Naive thymus-derived CD8-positive, alpha-beta T cell (primary cell): Measurements from ENCODE around the gene FAM131C. TPM values are rescaled to one million over a fixed set of nuclear protein-coding genes. Genes with fewer than 3 reads are reported as not detected.

Experiments
- ATAC-seq, 2 donors: fragments of 150-1000 bp; cut with Tn5 transposase in 1 of 2; sonication (Bioruptor Pico), chemical (Tn5 transposase) in 1 of 2; 1 replicate in 1 of 2; 2 replicates in 1 of 2; pipeline ENCODE4 v1.10.0; 2021; ENCODE audit warnings: mild to moderate bottlenecking in 2 of 2, moderate library complexity in 2 of 2
- POLR2A ChIA-PET: fragments of 350-600 bp; sonication (Branson Sonifier 250); formaldehyde crosslinking; loops from one replicate; lab custom pipeline; 2021; ENCODE audit warnings: antibody characterized with exemption; lab: Charles Lee
- DNase-seq, 10 donors: peaks; one replicate each; pipeline versions ENCODE4 v3.0.0 to v3.0.0-alpha.2; 2020 to 2022
- H3K27ac Mint-ChIP-seq, 10 donors: one replicate each; pipeline ENCODE4 v1.8.0; 2020 to 2022; ENCODE audit warnings: mild to moderate bottlenecking in 10 of 10, mixed read lengths in 10 of 10, moderate library complexity in 4 of 10, inconsistent platforms in 1 of 10
- H3K27me3 Mint-ChIP-seq, 5 donors: one replicate each; pipeline ENCODE4 v1.8.0; 2021 to 2022; ENCODE audit warnings: mixed read lengths in 5 of 5
- H3K36me3 Mint-ChIP-seq, 3 donors: one replicate each; pipeline ENCODE4 v1.8.0; 2020 to 2022; ENCODE audit warnings: mixed read lengths in 3 of 3, mild to moderate bottlenecking in 2 of 3, inconsistent platforms in 1 of 3
- H3K4me1 Mint-ChIP-seq, 4 donors: one replicate each; pipeline ENCODE4 v1.8.0; 2021 to 2022; ENCODE audit warnings: mixed read lengths in 4 of 4
- H3K4me3 Mint-ChIP-seq, 10 donors: one replicate each; pipeline ENCODE4 v1.8.0; 2020 to 2022; ENCODE audit warnings: mild to moderate bottlenecking in 10 of 10, mixed read lengths in 10 of 10, moderate library complexity in 6 of 10, inconsistent platforms in 1 of 10
- H3K9me3 Mint-ChIP-seq, 9 donors: one replicate each; pipeline ENCODE4 v1.8.0; 2020 to 2022; ENCODE audit warnings: mixed read lengths in 9 of 9, mild to moderate bottlenecking in 3 of 9, inconsistent platforms in 1 of 9, moderate library complexity in 1 of 9
- polyA plus RNA-seq, 3 donors: library from polyadenylated mRNA; unstranded; fragments of 300-500 nt; fragmentation: Illumina TruSeq; gene quantifications; one replicate each; pipeline ENCODE4 v1.2.3, GENCODE V29; 2021
- total RNA-seq, 8 experiments: library from RNA in 2 of 8; stranded (reverse) in 2 of 8; gene quantifications; one replicate each; pipeline ENCODE4 v1.2.3 and lab custom pipeline; 2021 to 2026

The FAM131C gene
- total and polyA plus RNA-seq, 5 experiments from 2014 or later = not detected

DNA sequence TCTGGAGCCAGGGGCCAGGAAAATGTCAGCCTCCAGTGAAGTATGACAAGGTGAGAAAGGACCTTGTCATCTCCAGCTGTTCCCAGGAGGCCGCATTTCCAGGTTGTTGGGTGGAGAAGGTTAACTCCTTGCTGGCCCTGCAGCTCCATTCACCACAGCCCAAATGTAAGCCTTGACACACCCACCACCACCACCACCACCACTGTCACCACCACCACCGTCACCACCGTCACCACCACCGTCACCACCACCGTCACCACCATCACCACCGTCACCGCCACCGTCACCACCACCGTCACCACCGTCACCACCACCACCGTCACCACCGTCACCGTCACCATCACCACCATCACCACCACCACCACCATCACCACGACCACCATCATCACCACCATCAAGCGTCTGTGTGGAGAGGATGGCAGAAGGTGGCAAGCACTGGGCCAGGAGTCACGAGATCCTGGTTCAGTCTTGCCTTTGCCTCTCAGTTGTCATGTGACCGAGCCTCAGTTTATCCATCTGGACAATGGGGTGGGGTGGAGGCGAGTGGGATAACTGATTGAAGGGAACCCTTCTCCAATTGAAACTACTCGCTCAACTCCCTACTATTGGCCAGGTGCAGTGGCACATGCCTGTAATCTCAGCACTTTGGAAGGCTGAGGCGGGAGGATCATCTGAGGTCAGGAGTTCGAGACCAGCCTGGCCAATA is 21.2 kb upstream of the FAM131C start:
- H3K27ac Mint-ChIP-seq = peak overlapping the region in 1 of 10 donors; percentile 52

DNA sequence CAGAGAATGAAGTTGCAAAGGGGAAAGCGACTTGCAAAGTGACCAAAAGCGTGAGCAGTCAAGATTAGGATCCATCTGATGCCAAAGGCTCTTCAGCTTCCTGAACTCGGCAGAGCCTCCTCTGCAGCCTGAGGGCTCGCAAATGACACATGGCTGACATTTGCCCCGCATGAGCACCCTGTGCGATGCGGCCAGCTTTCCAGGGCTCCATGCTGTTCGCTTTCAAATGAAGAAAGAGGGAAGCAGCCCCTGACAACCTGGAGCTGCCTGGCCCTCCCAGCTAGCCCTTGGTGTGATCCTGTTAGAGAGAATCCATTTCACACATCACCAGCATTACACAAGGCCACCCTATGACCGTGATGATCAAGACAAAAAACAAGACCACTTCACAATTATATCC is 20.2 kb upstream of the FAM131C start:
- POLR2A ChIA-PET = interaction anchor here (0.8 kb wide), 1 partner anchor 15 kb away, joined by 5 read pairs; no protein-coding TSS in a partner anchor
- no peaks in the 10 kb centered on the region for H3K9me3 Mint-ChIP-seq
- H3K27me3 Mint-ChIP-seq = peaks cover 3 to 17% (median 8%) of the 10 kb centered on the region in 5 donors
- H3K4me1 Mint-ChIP-seq = peaks cover 0 to 1% (median 0%) of the 10 kb centered on the region in 4 donors
- no peak for DNase-seq
- H3K27ac Mint-ChIP-seq = peak overlapping the region in 1 of 10 donors; percentile 53
- no peaks in the 10 kb centered on the region for H3K36me3 Mint-ChIP-seq
- no peak for ATAC-seq
- H3K4me3 Mint-ChIP-seq = no peak overlapping the region

More for the DNA sequence above, 21.2 kb upstream of the FAM131C start:
- Mint-ChIP-seq H3K9me3 (peaks cover 0 to 2% (median 0%) of the 10 kb centered on the region in 9 donors), H3K36me3 (no peaks in the 10 kb centered on the region), H3K4me1 (no peaks in the 10 kb centered on the region), H3K27me3 (peaks cover 3 to 17% (median 8%) of the 10 kb centered on the region in 5 donors), H3K4me3 (no peak overlapping the region)
- ATAC-seq (no peak), DNase-seq (no peak)
- POLR2A ChIA-PET = interaction anchor here (0.8 kb wide), 1 partner anchor 16 kb away, joined by 5 read pairs; no protein-coding TSS in a partner anchor

DNA sequence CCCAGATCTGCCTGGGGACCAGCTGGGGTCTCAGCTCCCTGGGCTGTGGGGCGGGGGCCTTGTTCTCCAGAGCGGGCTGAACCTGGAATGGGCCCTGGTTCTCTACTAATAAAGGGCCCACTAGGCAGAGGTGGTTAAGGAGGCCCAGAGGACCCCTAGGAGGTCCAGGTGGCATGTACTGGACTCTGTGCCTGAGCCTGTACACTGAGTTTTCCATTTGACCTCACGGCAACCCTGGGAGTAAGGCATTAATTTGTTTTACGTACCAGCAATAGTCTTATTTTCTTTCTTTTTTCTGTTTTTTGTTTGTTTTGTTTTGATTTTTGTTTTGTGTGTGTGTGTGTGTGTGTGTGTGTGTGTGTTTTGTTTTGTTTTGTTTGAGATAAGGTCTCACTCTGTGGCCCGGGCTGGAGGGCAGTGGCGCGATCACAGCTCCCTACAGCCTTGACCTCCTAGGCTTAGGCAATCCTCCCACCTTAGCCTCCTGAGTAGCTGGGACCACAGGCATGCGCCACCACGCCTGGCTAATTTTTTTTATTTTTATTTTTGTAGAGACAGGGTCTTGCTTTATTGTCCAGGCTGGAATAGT is 19.6 kb upstream of the FAM131C start:
- no peak for DNase-seq
- Mint-ChIP-seq H3K4me1 (peaks cover 0 to 1% (median 0%) of the 10 kb centered on the region in 4 donors), H3K4me3 (no peak overlapping the region), H3K9me3 (no peaks in the 10 kb centered on the region), H3K27me3 (peaks cover 3 to 17% (median 8%) of the 10 kb centered on the region in 5 donors), H3K36me3 (no peaks in the 10 kb centered on the region), H3K27ac (peak overlapping the region in 1 of 10 donors; percentile 53)
- POLR2A ChIA-PET = no interaction called here
- no peak for ATAC-seq

DNA sequence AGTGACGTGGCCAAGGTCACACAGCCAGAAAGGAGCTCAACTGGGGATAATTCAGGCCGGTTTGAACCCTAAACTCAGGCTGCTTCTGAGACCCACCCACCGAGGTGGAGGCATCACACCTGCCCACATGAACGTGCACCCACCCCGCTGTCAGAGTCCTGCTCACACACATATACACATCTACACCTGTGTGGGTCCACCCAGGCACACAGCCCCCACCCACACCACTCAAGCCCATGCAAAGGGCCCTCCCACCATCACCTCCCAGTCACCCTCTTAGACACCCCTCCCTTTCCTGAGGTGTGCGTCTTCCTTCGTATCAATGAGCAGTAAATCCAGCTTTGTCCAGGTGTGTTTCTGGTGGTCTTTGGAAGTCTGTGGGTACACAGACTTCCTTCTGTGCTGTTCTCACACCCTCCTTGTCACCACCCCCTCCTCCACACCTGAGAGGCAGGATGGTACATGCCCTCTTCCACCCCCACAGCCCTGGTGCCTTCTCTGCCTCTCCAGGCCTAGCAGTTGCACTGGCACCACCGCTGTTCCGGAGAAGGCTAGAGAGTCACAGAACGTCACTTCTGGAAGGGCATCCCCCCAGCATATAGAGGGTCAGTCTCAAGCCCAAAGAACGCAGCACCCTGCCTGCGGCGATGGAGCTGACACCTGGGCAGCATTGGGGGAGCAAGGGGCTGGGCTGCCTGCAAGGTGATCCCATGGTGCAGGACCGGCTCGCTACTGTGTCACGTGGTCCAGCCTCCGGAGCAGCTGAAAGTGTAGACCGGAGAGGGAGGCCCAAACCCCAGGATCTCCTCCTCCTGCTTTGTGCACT is 18.9 kb upstream of the FAM131C start:
- Mint-ChIP-seq H3K9me3 (no peaks in the 10 kb centered on the region), H3K27ac (no peak overlapping the region), H3K4me3 (no peak overlapping the region), H3K36me3 (no peaks in the 10 kb centered on the region), H3K4me1 (peaks cover 0 to 1% (median 0%) of the 10 kb centered on the region in 4 donors), H3K27me3 (peaks cover 3 to 17% (median 8%) of the 10 kb centered on the region in 5 donors)
- ATAC-seq (no peak), DNase-seq (no peak)
- POLR2A ChIA-PET = no interaction called here

DNA sequence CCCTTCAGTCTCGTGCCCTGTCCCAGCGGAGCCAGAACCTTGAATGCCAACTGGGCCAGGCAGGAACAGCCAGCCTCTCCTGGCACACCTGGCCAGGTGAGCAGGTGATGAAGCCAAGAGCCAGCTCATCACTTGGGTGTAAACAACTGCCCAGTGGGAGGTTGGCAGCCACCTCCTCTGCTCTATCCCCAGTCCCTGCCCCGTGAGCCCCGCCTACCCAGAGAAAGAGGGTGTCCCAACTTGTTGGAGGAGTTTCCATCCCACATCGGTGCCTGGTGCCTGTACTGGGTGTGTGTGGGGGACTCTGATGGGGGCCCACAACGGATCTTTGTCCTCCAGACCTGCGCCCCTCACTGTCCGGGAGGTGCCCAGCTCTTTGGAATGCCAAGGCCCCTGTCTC is 17.8 kb upstream of the FAM131C start:
- POLR2A ChIA-PET = no interaction called here
- peaks cover 0 to 1% (median 0%) of the 10 kb centered on the region in 4 donors for H3K4me1 Mint-ChIP-seq
- no peak for ATAC-seq
- no peaks in the 10 kb centered on the region for H3K36me3 Mint-ChIP-seq
- H3K27me3 Mint-ChIP-seq = peaks cover 3 to 15% (median 7%) of the 10 kb centered on the region in 5 donors
- no peak for DNase-seq
- no peak overlapping the region for H3K27ac Mint-ChIP-seq
- no peak overlapping the region for H3K4me3 Mint-ChIP-seq
- no peaks in the 10 kb centered on the region for H3K9me3 Mint-ChIP-seq

DNA sequence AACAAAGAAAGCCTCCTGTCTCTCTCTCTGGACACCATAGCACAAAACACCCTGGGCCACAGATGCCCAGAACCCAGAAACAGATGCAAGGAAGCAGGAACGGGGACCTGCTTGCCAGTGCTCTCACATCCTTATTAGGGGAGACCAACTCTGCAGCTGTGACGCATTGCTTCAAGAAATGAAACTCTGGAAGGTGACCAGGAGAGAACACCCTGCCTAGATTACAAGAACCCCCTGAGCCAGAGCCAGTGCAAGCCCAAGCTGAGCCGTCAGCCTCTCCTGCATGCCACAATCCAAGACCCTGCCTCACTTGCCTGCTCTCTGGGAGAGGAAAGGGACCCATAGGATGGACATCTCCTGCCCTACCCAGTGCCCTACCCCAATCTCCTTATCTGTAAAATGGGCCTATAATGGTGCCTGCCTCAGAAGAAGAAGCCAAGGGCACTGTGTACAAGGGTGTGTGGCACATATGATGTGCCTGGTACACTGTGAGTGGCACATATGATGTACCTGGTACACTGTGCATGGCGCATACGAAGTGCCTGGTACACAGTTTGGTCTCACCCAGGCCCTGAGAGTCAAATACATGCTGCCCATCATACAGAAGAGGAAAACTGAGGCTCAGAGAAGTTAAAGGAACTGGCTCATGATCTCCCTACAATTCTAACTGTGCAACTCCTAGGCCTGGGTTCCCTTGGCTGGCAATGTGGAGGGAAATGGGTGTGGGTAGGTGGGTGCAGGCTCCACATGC is 16.8 kb upstream of the FAM131C start:
- no peaks in the 10 kb centered on the region for H3K36me3 Mint-ChIP-seq
- no peak for ATAC-seq
- POLR2A ChIA-PET = no interaction called here
- no peak overlapping the region for H3K4me3 Mint-ChIP-seq
- H3K27me3 Mint-ChIP-seq = peaks cover 0 to 4% (median 3%) of the 10 kb centered on the region in 5 donors
- no peak overlapping the region for H3K27ac Mint-ChIP-seq
- no peak for DNase-seq
- no peaks in the 10 kb centered on the region for H3K9me3 Mint-ChIP-seq
- peaks cover 0 to 1% (median under 1%) of the 10 kb centered on the region in 4 donors for H3K4me1 Mint-ChIP-seq

DNA sequence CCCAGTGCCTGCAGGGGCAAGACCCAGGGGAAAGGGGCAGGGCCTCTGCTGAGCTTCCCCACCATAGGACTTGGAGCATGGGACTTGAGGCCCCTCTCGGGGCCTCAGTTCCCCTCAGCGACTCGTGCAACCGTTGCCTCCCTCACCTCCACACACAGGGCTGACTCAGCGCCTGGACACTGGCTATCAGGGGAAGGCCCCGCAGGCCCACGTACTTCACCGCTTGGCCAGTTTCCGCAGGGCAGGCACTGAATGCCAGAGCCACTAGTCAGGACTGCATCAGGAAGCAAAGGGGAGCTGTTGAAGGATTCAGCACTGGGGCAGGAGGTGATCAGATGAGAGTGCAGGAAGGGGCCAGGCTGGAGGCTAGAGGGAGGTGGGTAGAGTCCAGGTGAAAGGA is 15.5 kb upstream of the FAM131C start:
- DNase-seq (no peak), ATAC-seq (no peak)
- peaks cover 0 to 3% (median 0%) of the 10 kb centered on the region in 5 donors for H3K27me3 Mint-ChIP-seq
- H3K9me3 Mint-ChIP-seq = no peaks in the 10 kb centered on the region
- H3K27ac Mint-ChIP-seq = no peak overlapping the region
- no peak overlapping the region for H3K4me3 Mint-ChIP-seq
- POLR2A ChIA-PET = no interaction called here
- H3K36me3 Mint-ChIP-seq = no peaks in the 10 kb centered on the region
- peaks cover 0 to 2% (median under 1%) of the 10 kb centered on the region in 4 donors for H3K4me1 Mint-ChIP-seq

DNA sequence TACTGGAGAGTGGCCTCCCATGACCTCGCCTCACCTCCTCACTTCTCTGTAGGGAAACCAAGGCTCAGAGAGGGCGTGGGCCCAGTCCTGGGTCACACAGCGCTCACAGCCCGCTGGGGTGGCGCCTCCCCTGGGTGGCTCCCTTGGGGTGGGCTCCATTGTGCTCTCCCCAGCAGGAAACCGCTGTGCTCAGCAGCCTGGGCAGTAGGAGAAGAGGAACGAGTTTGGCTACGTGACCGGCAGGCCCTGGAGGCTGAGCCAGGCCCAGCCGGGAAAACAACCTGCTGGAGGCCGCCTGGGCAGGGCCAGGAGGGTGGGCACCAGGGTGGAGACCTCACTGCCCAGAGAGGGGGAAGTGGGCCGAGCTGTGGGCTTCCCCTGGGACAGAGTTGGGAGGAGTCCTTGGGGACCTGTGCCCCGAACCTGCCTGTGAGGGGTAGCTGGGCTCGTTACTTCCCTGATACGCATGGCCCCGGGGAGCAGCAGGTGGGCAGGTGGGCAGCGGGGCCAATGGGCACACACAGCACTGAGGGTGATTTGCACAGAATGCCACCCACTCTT is 15.0 kb upstream of the FAM131C start:
- Mint-ChIP-seq H3K27me3 (peaks cover 0 to 3% (median 0%) of the 10 kb centered on the region in 5 donors), H3K4me1 (peaks cover 0 to 2% (median under 1%) of the 10 kb centered on the region in 4 donors), H3K9me3 (no peaks in the 10 kb centered on the region), H3K4me3 (no peak overlapping the region), H3K27ac (no peak overlapping the region), H3K36me3 (no peaks in the 10 kb centered on the region)
- no peak for DNase-seq
- POLR2A ChIA-PET = no interaction called here
- ATAC-seq = no peak

DNA sequence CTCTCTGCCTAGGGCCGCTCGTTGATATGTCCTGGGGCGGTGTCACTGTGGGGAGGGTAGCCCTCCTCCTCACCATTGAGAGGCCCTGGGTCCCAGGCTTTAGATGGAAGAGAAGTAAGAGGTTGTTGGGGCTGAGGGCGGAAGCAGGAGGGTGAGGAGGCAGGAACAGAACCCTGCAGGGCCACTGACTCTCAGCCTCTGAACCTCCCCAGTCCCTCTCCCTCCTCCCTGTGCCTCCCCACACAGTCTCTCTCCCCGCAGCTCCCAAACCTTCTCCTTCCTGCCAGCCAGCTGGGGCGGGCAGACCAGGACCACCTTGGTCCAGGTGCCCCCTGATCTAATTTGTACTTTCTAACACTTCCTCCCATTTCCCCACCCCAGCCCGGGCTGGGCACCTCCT is 14.3 kb upstream of the FAM131C start:
- Mint-ChIP-seq H3K27me3 (peaks cover 0 to 4% (median 1%) of the 10 kb centered on the region in 5 donors), H3K27ac (no peak overlapping the region), H3K4me1 (peaks cover 0 to 2% (median under 1%) of the 10 kb centered on the region in 4 donors), H3K36me3 (no peaks in the 10 kb centered on the region), H3K9me3 (no peaks in the 10 kb centered on the region), H3K4me3 (no peak overlapping the region)
- POLR2A ChIA-PET = no interaction called here
- no peak for DNase-seq
- no peak for ATAC-seq

DNA sequence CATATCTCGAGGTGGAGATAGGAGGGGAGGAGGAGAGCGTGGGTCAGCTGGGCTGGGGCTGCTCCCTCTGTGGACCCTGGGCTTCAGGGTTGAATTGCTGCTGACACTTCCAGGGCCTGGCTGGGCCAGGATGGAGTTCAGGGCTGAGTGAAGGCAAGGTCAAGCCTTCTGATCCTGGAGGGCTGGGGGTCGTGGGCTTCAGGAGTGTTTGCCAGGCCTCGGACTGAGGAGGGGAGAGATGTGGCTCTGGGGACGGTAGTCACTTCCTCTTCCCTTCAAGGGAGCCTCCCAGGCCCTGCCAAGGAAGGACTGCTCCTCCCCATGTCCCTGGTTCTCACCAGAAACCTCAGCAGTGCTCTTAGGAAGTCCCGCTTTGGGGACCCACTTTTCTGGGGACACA is 12.1 kb upstream of the FAM131C start:
- POLR2A ChIA-PET = no interaction called here
- peaks cover 0 to 2% (median under 1%) of the 10 kb centered on the region in 4 donors for H3K4me1 Mint-ChIP-seq
- H3K27ac Mint-ChIP-seq = peak overlapping the region in 1 of 10 donors; percentile 40
- peaks cover 0 to 3% (median 1%) of the 10 kb centered on the region in 5 donors for H3K27me3 Mint-ChIP-seq
- ATAC-seq (no peak), DNase-seq (no peak)
- H3K9me3 Mint-ChIP-seq = no peaks in the 10 kb centered on the region
- H3K36me3 Mint-ChIP-seq = no peaks in the 10 kb centered on the region
- no peak overlapping the region for H3K4me3 Mint-ChIP-seq

DNA sequence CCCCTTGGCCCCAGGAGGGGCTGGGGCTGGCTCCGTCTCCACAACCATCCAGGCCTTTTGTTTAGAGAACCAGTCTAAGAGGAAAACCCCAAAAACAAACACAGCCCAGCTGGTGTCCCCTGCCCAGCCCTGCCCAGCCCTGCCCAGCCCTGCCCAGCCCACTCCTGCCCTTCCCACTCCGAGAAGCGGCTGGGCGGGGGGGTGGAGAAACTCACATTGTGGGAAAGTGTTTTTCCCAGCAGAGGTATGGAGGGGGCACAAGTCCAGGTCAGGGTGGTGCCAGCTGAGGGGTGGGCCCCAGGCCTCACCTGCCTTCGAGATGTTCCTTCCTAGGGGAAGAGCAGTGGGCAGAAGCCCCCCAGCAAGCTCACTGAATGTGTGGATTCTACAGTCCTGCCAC is 10.0 kb upstream of the FAM131C start:
- peaks cover 0 to 2% (median 1%) of the 10 kb centered on the region in 5 donors for H3K27me3 Mint-ChIP-seq
- H3K4me3 Mint-ChIP-seq = no peak overlapping the region
- POLR2A ChIA-PET = no interaction called here
- no peaks in the 10 kb centered on the region for H3K9me3 Mint-ChIP-seq
- no peak overlapping the region for H3K27ac Mint-ChIP-seq
- ATAC-seq = no peak
- peaks cover 5 to 8% (median 6%) of the 10 kb centered on the region in 4 donors for H3K4me1 Mint-ChIP-seq
- DNase-seq = no peak
- H3K36me3 Mint-ChIP-seq = no peaks in the 10 kb centered on the region
